Measurements from ENCODE around the gene KLHL11.
"Not testable (repeated sequence)": the region's sequence is repeated elsewhere in the genome, so short reads cannot be mapped to it uniquely, and the experiment has no call there.

KLHL11 gene

DNA sequence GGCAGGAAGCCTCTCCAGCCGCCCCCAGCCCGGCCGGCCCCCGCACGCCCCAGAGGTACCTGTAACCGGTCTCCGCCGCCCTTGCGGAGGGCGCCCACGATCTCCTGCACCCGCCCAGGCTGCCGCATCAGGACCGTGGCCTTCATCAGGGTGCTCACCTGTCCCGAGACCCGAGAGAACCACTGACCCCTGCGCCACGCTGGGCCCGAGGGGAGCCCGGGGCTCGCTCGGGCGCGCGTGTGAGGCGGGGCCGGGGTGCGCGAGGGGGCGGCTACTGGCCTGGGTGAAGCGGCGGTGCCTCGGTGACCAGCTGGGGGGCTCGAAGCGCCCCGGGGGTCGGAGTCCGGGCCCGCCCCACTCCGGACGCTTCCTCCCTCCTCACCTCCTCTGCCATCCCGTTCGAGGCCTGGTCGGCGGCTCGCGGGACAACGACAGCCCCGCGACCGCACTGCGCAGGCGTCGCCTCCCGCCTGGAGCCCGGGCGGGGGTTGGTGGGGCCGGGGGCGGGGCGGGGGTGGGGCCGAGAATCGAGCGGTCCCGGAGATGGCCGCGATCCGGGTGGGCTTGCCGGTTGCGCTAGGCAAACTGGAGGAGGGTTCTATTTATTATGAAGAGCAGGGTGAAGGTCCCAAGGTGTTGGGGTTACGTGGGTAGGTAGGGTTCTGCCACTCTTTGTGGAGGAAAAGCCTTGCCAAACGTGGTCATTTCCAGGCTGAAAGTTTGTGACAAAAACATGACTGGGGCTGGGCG lies 29.2 kb downstream of the KLHL11 start, which contains the start of gene NT5C3B:
TSS of gene NT5C3B (minus strand) at position 433 of the 750 bp plus-strand sequence. CDS start at position 394, 39 bp downstream.
- DNase-seq = peak; percentile 76

DNA sequence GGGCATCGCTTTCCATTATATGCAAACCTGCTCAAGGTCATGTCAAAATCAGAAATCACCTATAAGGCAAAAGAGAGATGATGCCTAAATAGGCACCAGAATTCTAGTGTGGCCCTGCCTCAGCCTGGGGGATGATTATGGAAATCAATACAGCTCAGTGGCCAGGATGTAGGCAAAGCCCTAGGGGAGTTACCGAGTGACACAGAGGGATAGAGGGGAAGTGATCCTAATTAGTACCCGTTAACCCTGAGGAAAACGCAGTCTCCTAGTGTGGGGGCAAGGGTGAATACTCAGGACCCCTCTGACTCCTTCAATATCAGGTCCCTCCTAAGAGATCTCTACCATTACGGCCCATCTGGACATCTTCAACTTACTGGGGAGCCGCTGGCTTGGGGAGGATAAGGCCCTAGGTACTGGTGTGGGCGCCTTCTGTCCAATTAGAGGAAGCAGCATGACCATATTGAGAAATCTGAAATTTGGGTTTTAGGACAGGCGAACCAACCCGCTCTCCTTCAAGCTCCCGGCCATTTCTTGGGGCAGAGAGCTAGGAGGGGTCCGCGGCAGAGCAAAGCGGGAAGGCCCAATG lies 29.9 kb downstream of the KLHL11 start:
- peak; percentile 45 for DNase-seq

DNA sequence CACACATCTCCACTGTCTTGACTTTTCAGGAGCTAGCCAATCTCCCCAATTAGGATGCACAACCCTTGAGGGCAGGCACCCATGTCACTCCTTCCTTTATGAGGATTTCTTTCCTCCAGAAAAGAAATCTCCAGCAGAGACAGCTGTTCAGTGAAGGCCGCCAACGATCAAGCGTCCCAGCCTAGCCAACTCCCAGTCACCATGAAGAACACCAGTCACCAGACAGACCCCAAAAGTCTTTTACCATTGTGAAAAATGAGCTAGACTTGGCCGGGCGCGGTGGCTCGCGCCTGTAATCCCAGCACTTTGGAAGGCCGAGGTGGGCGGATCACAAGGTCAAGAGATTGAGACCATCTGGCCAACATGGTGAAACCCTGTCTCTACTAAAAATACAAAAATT lies 35.3 kb downstream of the KLHL11 start:
- DNase-seq = not testable (repeated sequence)

DNA sequence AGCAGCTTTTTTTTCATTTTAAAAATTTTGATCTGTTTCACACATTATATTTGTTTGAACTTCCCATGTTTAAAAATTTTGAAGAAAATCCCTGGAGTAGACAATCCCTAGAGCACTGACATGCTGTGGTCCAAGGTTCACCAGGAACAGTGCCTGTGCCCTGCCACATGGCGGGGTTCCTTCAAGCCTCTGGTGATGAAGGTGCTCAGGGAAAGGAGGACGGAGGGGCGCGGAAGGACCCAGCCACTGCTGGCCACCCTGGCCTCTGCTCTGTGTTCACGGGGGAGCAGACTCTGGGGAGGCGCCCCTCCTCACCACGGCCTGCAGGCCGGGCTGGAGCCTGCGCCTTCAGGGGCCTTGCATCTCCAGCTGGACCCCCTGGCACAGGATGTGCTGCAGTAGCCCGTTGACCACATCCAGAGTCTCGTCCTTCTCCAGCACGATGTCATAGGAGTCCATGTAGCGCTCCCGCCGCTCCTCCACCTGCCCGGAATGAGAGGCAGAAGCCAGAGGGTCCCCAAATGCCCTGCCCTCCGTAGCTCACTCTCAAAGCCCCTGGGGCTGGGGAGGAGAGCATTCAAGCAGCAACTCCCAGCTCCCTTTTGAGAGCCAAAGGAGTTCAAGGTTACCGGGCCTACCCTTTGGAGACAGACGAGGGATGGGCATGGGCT lies 39.9 kb downstream of the KLHL11 start:
- DNase-seq = no peak

DNA sequence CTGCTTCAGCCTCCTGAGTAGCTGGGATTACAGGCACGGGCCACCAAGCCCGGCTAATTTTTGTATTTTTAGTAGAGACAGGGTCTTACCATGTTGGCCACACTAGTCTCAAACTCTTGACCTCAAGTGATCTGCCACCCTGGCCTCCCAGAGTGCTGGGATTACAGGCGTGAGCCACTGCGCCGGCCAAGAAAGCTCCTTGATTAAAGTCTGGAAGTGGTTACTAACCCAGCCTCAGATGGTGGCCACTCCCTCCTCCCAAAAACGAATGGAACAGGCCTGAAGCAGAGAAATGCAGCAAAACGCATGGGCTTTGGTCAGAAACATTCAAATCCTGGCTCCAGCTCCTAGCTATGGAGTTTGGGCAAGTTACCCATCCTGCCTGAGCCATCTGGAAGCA lies 41.1 kb downstream of the KLHL11 start:
- DNase-seq = peak; percentile 46

DNA sequence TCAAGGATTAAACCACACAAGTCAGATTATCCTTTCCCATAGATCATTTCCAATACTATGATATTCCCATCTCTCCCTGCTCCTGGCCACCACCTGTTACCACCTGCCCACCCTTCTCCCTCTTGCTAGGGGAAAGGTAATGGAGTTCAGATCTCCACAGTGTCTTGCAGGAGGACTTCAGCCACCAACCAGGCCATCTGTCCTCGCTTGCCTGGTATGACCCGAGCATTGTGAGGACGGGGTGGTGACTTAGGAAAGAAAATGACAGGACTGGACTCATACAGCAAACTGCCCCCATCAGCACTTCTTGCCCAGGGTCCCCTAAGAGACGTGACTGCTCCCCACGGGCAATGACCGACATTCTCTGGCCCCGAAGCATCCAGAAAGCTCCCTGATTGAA lies 41.6 kb downstream of the KLHL11 start:
- peak; percentile 41 for DNase-seq

DNA sequence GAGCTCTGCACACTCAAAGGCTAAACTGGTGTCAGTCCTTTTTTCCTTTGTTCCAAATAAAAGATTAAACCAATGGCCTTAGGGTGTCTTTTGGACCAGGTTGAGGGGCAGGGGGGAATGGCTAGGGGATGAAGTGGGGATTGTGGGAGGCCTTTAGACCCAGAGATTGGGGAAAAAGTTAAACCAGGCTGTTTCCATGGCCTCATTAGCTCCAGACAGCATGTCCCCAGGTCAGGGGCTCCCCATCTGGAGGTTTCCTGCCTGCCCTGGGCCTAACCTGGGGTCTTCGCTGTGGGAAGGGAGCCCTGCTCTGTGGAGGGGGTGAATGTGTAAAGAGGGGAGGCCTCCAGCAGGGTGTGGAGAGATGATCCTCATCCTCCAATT lies 42.1 kb downstream of the KLHL11 start:
- DNase-seq = no peak

DNA sequence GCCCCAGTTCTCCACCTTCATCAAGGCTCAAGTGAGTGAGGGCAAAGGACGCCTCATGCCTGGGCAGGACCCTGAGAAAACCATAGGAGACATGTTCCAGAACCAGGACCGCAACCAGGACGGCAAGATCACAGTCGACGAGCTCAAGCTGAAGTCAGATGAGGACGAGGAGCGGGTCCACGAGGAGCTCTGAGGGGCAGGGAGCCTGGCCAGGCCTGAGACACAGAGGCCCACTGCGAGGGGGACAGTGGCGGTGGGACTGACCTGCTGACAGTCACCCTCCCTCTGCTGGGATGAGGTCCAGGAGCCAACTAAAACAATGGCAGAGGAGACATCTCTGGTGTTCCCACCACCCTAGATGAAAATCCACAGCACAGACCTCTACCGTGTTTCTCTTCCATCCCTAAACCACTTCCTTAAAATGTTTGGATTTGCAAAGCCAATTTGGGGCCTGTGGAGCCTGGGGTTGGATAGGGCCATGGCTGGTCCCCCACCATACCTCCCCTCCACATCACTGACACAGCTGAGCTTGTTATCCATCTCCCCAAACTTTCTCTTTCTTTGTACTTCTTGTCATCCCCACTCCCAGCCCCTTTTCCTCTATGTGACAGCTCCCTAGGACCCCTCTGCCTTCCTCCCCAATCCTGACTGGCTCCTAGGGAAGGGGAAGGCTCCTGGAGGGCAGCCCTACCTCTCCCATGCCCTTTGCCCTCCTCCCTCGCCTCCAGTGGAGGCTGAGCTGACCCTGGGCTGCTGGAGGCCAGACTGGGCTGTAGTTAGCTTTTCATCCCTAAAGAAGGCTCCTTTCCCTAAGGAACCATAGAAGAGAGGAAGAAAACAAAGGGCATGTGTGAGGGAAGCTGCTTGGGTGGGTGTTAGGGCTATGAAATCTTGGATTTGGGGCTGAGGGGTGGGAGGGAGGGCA lies 42.7 kb downstream of the KLHL11 start:
- DNase-seq = no peak

DNA sequence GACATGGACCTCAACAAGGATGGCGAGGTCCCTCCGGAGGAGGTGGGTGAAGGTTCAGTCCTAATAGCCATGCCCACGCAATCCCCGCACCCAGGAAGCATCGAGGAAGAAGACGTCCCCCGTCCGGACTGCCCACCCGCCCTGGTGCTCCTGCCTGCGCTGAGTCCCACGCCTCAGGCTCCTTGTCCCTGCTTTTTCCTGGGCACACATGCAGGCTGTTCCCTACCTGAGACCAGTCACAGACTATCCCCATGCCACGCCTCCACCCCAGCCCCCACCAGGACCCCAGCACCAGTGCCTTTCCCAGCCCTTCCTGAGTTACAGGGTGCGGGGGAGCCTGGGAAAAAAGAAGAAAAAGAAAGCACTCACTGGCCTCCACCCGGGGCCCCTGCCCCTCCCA lies 43.4 kb downstream of the KLHL11 start:
- no peak for DNase-seq

DNA sequence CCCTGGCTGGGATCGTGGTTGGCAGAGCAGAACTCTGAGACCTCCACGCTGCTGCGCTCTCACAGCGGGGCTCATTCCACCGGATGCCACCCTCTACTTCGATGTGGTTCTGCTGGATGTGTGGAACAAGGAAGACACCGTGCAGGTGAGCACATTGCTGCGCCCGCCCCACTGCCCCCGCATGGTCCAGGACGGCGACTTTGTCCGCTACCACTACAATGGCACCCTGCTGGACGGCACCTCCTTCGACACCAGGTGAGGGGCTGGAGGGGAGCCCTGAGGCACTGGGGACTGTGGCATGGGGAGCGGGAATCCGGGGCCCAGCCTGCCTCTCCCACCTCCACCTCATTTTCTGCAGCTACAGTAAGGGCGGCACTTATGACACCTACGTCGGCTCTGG lies 47.2 kb downstream of the KLHL11 start:
- DNase-seq = no peak

DNA sequence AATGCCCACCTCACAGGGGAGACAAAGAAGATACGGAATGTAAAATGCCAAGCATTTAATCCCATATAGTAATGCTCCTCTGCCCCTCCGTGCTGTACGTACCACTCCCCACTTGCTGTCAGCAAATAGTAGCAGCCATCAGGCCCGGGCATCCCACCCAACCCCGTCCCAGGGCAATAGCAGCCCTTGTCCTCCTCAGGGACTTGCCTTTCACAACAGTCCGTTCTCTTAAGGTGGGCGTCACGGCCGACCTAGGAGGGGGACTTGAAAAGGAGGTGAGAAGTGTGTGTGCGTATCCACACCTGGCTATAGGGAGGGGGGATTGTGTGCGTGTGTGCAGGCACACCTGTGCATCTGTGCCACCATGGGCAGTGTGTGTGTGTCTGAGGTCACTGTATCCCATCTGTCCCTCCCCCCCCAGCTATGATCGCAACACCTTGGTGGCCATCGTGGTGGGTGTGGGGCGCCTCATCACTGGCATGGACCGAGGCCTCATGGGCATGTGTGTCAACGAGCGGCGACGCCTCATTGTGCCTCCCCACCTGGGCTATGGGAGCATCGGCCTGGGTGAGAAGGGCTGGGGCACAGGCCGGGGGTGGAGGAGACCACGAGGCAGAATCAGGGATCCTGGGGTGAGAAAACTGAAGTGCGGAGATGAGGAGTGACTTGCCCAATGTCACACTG lies 48.4 kb downstream of the KLHL11 start:
- DNase-seq = no peak

DNA sequence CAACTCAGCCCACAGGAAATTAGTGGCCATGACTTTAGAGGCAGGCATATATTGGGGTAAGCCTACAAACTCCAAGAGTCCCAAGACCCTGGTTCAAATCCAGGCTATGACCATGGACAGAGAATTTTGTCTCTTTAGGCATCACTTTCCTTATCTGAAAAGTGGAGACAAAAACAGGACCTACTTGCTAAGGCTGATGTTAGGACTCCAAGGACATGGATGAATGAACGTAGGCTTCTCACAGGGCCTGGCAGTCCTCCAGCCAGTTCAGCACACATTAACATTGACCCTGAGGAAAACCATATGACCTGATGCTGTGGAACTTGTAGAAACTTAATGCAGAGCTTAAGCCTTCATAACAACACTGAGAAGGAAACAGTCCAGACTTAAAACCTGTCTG lies 51.0 kb downstream of the KLHL11 start:
- DNase-seq = no peak

DNA sequence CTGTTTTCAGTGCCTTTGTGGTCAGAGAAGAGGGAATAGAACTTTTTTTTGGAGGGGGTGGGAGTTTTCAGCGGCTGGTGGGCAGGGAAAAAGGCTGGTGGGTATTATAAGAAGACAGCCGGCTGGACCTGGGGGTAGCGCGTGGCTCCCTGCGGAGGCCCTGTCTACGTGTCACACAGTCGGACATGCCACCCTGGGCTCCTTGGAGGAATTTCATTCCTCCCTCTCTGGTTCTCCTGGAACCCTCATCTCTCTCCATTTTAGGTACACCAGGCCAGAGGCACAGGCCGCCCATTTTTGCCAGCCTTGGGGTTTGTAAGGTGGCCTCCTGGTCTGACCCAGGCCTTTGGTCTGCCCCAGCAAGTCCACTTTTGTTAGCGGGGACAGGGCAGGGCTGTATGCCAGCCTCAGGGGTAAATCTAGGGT lies 51.5 kb downstream of the KLHL11 start:
- DNase-seq = no peak

DNA sequence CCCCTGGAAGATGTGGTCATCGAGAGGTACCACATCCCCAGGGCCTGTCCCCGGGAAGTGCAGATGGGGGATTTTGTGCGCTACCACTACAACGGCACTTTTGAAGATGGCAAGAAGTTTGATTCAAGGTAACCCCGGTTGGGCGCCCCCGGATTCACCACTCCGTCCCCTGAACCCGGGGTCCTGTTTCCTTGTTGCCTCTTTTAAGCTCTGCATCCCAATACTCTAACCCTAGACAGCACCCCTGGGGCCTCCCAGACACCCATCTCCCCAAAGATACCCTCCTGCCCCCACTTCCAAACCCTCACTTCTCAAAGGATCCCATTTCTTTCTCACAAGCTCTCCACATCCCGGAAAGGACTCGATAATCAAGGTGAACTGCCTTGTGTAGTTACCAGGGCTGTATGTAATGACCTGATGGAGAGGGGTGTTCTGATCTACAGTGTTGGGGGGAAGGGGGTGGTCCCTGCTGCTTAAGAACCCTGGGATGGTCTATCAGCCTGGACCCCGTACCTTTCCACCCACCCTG lies 52.0 kb downstream of the KLHL11 start:
- no peak for DNase-seq

DNA sequence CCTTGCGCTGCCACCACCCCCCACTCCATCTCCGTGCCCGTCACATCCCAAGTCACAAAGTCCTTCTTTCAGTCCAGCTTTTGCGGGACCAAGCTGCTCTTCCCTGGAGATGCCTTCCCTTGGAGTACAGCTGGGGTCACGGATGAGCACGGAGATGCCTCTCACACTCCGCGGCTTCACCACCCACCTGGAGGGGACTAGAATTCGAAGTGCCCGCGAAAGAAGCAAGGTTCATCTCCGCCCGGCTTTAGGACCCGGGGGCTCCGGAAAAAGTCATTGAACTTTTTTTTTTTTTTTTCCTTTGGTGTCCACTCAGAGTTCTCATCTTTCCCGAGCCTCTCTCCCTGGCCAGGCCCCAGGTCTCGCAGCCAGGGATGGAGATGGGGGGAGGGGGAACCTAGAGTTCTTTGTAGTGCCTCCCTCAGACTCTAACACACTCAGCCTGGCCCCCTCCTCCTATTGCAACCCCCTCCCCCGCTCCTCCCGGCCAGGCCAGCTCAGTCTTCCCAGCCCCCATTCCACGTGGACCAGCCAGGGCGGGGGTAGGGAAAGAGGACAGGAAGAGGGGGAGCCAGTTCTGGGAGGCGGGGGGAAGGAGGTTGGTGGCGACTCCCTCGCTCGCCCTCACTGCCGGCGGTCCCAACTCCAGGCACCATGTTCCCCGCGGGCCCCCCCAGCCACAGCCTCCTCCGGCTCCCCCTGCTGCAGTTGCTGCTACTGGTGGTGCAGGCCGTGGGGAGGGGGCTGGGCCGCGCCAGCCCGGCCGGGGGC lies 52.7 kb downstream of the KLHL11 start, which contains the start of gene FKBP10:
TSS of gene FKBP10 (plus strand) at position 624 of the 771 bp plus-strand sequence. CDS start at position 655, 31 bp downstream.
- DNase-seq = peak; percentile 90

DNA sequence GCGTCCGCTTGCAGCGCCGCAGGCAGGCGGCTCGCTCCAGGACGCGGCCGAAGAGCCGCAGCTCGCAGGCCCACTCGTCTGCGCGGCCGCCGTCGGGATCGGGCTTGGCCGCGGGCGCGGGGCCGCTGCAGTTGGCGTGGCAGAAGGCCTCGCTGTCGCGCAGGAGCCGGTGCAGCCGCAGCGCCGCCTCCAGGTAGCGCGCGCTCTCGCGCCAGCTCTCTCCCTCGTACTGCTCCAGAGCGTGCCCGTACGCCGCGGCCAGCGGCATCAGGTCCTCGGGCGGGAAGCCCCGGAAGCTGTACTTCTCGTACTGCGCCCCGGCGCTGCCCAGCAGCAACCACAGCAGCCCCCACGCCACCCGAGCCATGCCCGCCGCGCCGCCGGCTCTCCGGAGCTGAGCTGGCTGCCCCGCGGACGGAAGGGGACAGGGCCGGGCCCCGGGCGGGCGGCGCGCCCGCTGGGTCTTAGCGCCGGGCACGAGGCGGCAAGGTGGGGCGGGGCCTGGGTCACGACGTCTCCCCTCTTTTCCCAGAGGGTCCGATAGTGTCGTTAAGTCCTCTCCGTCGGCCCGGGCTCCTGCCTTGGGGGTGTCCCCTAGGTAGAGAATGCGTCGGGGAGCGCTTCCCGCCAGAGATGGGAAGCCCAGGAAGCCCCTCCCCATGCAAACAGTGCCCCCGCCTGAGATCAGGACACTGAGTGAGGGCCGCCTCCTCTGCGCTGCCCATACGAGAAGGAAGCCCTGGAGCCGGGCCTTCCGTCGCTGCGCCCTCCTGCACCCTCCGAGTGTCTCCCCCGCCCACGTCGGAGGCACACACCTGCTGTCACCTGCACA lies 53.5 kb downstream of the KLHL11 start, which contains the start of gene P3H4:
TSS of gene P3H4 (minus strand) at position 401 of the 832 bp plus-strand sequence. CDS start at position 367, 34 bp downstream.
- peak; percentile 86 for DNase-seq

DNA sequence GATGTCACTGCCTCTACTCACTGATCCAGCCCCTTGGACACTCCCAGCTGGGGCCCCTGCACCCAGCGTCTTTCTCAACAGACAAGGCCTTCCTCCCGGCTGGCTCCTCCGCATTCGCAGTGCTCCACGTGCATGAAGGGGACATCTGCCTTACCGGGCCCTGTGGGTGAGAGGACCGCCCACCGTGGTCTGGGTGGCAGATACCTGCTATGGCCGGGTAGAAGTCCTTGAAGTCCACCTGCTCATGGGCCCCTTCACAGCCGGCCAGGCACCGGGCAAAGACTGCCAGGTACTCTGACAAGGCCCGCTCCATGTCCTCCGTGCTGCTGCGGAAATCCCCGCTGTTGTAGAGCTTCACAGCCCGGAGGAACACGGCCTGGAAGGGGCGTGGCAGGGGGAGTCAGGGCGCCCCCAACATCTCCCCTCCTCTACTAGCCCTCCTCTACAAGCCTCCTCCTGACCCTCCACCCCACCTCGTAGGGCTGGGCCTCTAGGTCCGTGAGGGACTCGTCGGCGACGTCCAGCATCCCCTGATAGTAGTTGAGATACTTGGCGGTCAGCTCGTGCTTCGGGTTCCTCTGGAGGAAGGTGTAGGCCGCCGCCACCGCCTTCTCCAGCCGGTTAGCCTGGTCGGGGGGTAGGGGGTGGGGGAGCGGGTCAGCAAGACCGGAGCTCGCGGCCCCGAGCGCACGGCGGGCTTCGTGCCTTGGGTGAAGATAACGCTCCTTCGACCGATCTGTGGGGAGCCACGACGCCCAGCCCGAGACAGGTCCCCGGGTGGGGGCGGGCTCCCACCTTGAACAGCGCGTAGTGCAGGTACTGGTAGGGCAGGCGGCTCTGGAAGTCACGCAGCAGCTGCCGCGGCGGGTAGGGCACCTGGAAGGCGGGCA lies 54.3 kb downstream of the KLHL11 start:
- peak; percentile 59 for DNase-seq

DNA sequence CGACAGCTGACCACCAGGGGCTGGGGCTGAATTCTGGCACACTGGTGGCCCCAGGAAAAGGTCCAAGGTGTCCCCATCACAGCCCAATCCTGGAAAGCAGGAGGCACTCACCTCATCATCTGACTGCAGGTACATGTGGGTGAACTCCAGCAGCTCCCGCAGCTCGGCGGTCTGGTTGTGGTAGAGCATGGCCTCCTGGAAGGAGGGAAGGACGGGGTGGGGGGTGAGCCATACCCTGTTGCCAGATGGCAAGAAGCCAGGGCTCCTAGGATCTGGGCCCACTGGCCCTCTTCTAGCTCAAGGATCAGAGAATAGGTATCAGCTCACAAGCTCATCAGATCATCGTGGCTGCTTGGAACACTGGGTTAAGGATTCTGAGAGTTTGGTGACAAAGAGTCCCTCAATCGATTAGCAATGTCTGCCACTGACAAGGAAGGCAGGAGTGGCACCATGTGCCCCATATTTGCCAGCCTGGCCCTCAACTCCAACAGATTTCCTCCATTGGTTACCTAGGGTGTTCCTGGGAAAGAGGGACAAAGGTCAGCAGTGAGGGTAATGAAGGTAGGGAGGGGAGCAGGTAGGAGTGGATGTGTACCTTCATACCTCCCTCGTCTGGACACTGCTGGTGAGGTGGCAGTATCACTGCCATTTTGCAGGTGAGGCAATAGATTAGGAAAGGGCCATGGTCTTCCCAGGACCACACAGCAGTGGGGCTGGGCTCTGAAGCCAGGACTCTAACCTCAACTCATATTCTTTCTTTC lies 58.4 kb downstream of the KLHL11 start:
- DNase-seq = no peak

All from NCI-H82 (cell line).